Caco-2 (cell line): ENCODE measurements around the gene STAT5B. TPM values are rescaled to one million over a fixed set of nuclear protein-coding genes. Genes with fewer than 3 reads are reported as not detected.
"Not testable (repeated sequence)": the region's sequence is repeated elsewhere in the genome, so short reads cannot be mapped to it uniquely, and the experiment has no call there.

Source experiments
- BruUV-seq: library from RNA; stranded (reverse); fragments of 400-500 nt; replicated peaks from 2 replicates; lab custom pipeline; 2021; lab: Mats Ljungman, UMichigan
- CTCF ChIA-PET: fragments of 300-600 bp; sonication (Branson Sonifier 250); formaldehyde crosslinking; loops from one replicate; lab custom pipeline; 2022; ENCODE audit warnings: antibody characterized with exemption; lab: Charles Lee
- POLR2A ChIA-PET: fragments of 300-600 bp; sonication (Branson Sonifier 250); formaldehyde crosslinking; loops from one replicate; lab custom pipeline; 2022; ENCODE audit warnings: antibody characterized with exemption; lab: Charles Lee
- DNase-seq, 2 experiments: peaks; one replicate each; pipeline versions ENCODE4 v3.0.0 to v3.0.0-alpha.2; 2020 to 2022
- H3K27me3 ChIP-seq: replicated peaks from 2 replicates; pipeline ENCODE4 v1.6.0; 2011; ENCODE audit warnings: low read length; ENCODE audit not compliant: control insufficient read depth, insufficient read depth
- H3K36me3 ChIP-seq: 2 replicates; pipeline ENCODE4 v1.5.1; 2011; ENCODE audit warnings: low read length; ENCODE audit not compliant: control insufficient read depth, insufficient read depth
- H3K4me1 ChIP-seq: fragments of 250-450 bp; sonication (Bioruptor Pico); 2 replicates; pipeline ENCODE4 v1.5.1; 2020; ENCODE audit warnings: mild to moderate bottlenecking
- H3K4me3 ChIP-seq: 2 replicates; pipeline ENCODE4 v1.5.1; 2011; ENCODE audit warnings: low read depth, mild to moderate bottlenecking, control low read depth, low read length
- H3K9me3 ChIP-seq: fragments of 250-450 bp; sonication (Bioruptor Pico); 2 replicates; pipeline ENCODE4 v1.5.1; 2020; ENCODE audit warnings: mild to moderate bottlenecking, moderate library complexity
- H3K27ac Mint-ChIP-seq: one replicate; pipeline ENCODE4 v1.8.0; 2022; ENCODE audit warnings: mixed read lengths; ENCODE audit not compliant: unreplicated experiment
- H3K27me3 Mint-ChIP-seq: one replicate; pipeline ENCODE4 v1.8.0; 2022; ENCODE audit warnings: mixed read lengths; ENCODE audit not compliant: insufficient read depth, unreplicated experiment
- H3K36me3 Mint-ChIP-seq: one replicate; pipeline ENCODE4 v1.8.0; 2022; ENCODE audit warnings: mild to moderate bottlenecking, mixed read lengths; ENCODE audit not compliant: insufficient read depth, unreplicated experiment
- H3K4me1 Mint-ChIP-seq: one replicate; pipeline ENCODE4 v1.8.0; 2022; ENCODE audit warnings: low read depth, mixed read lengths; ENCODE audit not compliant: unreplicated experiment
- H3K4me3 Mint-ChIP-seq: one replicate; pipeline ENCODE4 v1.8.0; 2022; ENCODE audit warnings: mild to moderate bottlenecking, moderate library complexity, mixed read lengths; ENCODE audit not compliant: unreplicated experiment
- H3K9me3 Mint-ChIP-seq: one replicate; pipeline ENCODE4 v1.8.0; 2022; ENCODE audit warnings: mixed read lengths; ENCODE audit not compliant: unreplicated experiment
- CTCF ChIP-seq, 2 experiments: fragments of 200-600 bp in 1 of 2; IDR thresholded peaks; 1 replicate in 1 of 2; 2 replicates in 1 of 2; pipeline versions ENCODE4 v1.5.1 to v1.8.0; 2011 to 2022; ENCODE audit warnings: antibody characterized with exemption in 1 of 2, control low read depth in 1 of 2, inconsistent platforms in 1 of 2, low read depth in 1 of 2, low read length in 1 of 2, mild to moderate bottlenecking in 1 of 2, moderate library complexity in 1 of 2; ENCODE audit not compliant: insufficient read depth in 1 of 2, severe bottlenecking in 1 of 2, unreplicated experiment in 1 of 2
- intact Hi-C: fragments of 100-400 bp; cut with micrococcal nuclease; formaldehyde crosslinking; loops from one replicate; pipeline ENCODE4 v1.10.0; 2022; ENCODE audit not compliant: unreplicated experiment
- total RNA-seq: library from RNA; stranded (reverse); gene quantifications from 2 replicates; pipeline ENCODE4 v1.2.3, GENCODE V29; 2022

The STAT5B gene
- total RNA-seq, 1 experiment from 2014 or later, result 46.9 TPM

- TF ChIP-seq CTCF (IDR thresholded peaks at IDR 0.05; ENCODE audit: insufficient read depth in 1 of 2, low read depth in 1 of 2, low read length in 1 of 2, severe bottlenecking in 1 of 2, unreplicated experiment in 1 of 2), result no peak
- H3K36me3 Mint-ChIP-seq, result no peaks in the 10 kb centered on the region
- H3K4me3 ChIP-seq, result no peak overlapping the region
- H3K27ac Mint-ChIP-seq, result no peak overlapping the region
- POLR2A ChIA-PET, result no interaction called here
- no peak for DNase-seq
- H3K36me3 ChIP-seq, result no peaks in the 10 kb centered on the region
- no peaks in the 10 kb centered on the region for H3K4me1 ChIP-seq
- no TSS peak for BruUV-seq
- CTCF ChIA-PET, result no interaction called here
- no peaks in the 10 kb centered on the region for H3K4me1 Mint-ChIP-seq
- H3K27me3 ChIP-seq, result no peaks in the 10 kb centered on the region
- intact Hi-C loops, result no loop called here
- H3K27me3 Mint-ChIP-seq, result no peaks in the 10 kb centered on the region
- H3K4me3 Mint-ChIP-seq, result no peak overlapping the region
- no peaks in the 10 kb centered on the region for H3K9me3 Mint-ChIP-seq
- no peaks in the 10 kb centered on the region for H3K9me3 ChIP-seq
These were observed 32.7 kb downstream of the STAT5B start for GRCh38 chr17:42243493-42243982.

GRCh38 chr17:42241871-42242270 lies 34.3 kb downstream of the STAT5B start:
- H3K9me3 ChIP-seq, result no peaks in the 10 kb centered on the region
- no peaks in the 10 kb centered on the region for H3K4me1 Mint-ChIP-seq
- no peaks in the 10 kb centered on the region for H3K27me3 ChIP-seq
- H3K9me3 Mint-ChIP-seq, result no peaks in the 10 kb centered on the region
- BruUV-seq, result no TSS peak
- ChIA-PET CTCF (no interaction called here), POLR2A (no interaction called here)
- DNase-seq, result no peak
- no peak overlapping the region for H3K4me3 Mint-ChIP-seq
- no peaks in the 10 kb centered on the region for H3K4me1 ChIP-seq
- H3K4me3 ChIP-seq, result no peak overlapping the region
- no peak overlapping the region for H3K27ac Mint-ChIP-seq
- H3K36me3 ChIP-seq, result no peaks in the 10 kb centered on the region
- no peak for TF ChIP-seq CTCF (IDR thresholded peaks at IDR 0.05; ENCODE audit: insufficient read depth in 1 of 2, low read depth in 1 of 2, low read length in 1 of 2, severe bottlenecking in 1 of 2, unreplicated experiment in 1 of 2)
- H3K27me3 Mint-ChIP-seq, result no peaks in the 10 kb centered on the region
- intact Hi-C loops, result no loop called here
- no peaks in the 10 kb centered on the region for H3K36me3 Mint-ChIP-seq

GRCh38 chr17:42240863-42241262 lies 35.3 kb downstream of the STAT5B start:
- H3K9me3 ChIP-seq, H3K27me3 Mint-ChIP-seq, CTCF ChIA-PET, H3K36me3 Mint-ChIP-seq, BruUV-seq, intact Hi-C loops, H3K4me1 ChIP-seq, DNase-seq, H3K27me3 ChIP-seq, H3K9me3 Mint-ChIP-seq, H3K27ac Mint-ChIP-seq, H3K4me1 Mint-ChIP-seq, H3K4me3 Mint-ChIP-seq, H3K4me3 ChIP-seq, H3K36me3 ChIP-seq: not testable (repeated sequence)
- POLR2A ChIA-PET, result interaction anchor here (0.7 kb wide), 1 partner anchor 40 kb away, joined by 16 read pairs; no protein-coding TSS in a partner anchor

- Mint-ChIP-seq H3K9me3 (no peaks in the 10 kb centered on the region), H3K27ac (no peak overlapping the region), H3K4me1 (no peaks in the 10 kb centered on the region), H3K4me3 (no peak overlapping the region), H3K27me3 (no peaks in the 10 kb centered on the region), H3K36me3 (no peaks in the 10 kb centered on the region)
- Histone ChIP-seq H3K36me3 (no peaks in the 10 kb centered on the region), H3K9me3 (no peaks in the 10 kb centered on the region), H3K4me3 (no peak overlapping the region), H3K27me3 (no peaks in the 10 kb centered on the region), H3K4me1 (no peaks in the 10 kb centered on the region)
- intact Hi-C loops, result no loop called here
- no TSS peak for BruUV-seq
- CTCF ChIA-PET, result no interaction called here
- DNase-seq, result no peak
- POLR2A ChIA-PET, result no interaction called here
- TF ChIP-seq CTCF (IDR thresholded peaks at IDR 0.05; ENCODE audit: insufficient read depth in 1 of 2, low read depth in 1 of 2, low read length in 1 of 2, severe bottlenecking in 1 of 2, unreplicated experiment in 1 of 2), result no peak
These were observed 36.0 kb downstream of the STAT5B start for GRCh38 chr17:42240201-42240600.

GRCh38 chr17:42239576-42239975 lies 36.6 kb downstream of the STAT5B start:
- H3K9me3 ChIP-seq, H3K36me3 Mint-ChIP-seq, H3K9me3 Mint-ChIP-seq, DNase-seq, intact Hi-C loops, H3K4me3 ChIP-seq, POLR2A ChIA-PET, H3K27me3 ChIP-seq, H3K36me3 ChIP-seq, H3K27ac Mint-ChIP-seq, H3K27me3 Mint-ChIP-seq, H3K4me1 ChIP-seq, H3K4me3 Mint-ChIP-seq, BruUV-seq, H3K4me1 Mint-ChIP-seq: not testable (repeated sequence)
- CTCF ChIA-PET, result interaction anchor here (0.7 kb wide), 1 partner anchor 44 kb away, joined by 3 read pairs; no protein-coding TSS in a partner anchor
